HUDEP-2 (cell line): ENCODE results near the gene ADCY9.

Source experiments
- DNase-seq, 76 experiments: peaks; one replicate each; lab custom pipeline; 2025; ENCODE audit not compliant: unreplicated experiment in 76 of 76; lab: John Stamatoyannopoulos, UW

The ADCY9 gene

DNA sequence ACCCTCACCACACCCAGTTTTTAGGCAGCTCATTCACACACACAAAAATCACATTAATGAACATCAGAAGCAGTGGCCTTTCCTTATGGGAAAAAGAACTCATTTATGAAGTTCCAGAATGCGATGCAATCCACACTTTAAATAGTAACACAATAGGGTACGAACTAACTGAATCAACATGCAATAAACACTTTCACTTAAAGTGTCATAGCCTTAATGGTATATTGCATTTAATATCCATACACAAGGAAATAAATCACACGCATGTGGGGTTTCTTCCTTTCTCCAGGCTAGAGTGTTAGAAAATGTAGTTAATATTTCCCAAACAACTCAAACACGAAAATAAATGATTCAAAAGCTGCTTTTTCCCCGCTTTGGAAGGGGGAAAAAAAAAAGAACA is 19.7 kb downstream of the ADCY9 start:
- no peak for DNase-seq

- no peak for DNase-seq
Measured at GRCh38 chr16:4094127-4094773, 22.0 kb downstream of the ADCY9 start.

GRCh38 chr16:4093495-4094126 is 22.6 kb downstream of the ADCY9 start:
- no peak for DNase-seq

DNA sequence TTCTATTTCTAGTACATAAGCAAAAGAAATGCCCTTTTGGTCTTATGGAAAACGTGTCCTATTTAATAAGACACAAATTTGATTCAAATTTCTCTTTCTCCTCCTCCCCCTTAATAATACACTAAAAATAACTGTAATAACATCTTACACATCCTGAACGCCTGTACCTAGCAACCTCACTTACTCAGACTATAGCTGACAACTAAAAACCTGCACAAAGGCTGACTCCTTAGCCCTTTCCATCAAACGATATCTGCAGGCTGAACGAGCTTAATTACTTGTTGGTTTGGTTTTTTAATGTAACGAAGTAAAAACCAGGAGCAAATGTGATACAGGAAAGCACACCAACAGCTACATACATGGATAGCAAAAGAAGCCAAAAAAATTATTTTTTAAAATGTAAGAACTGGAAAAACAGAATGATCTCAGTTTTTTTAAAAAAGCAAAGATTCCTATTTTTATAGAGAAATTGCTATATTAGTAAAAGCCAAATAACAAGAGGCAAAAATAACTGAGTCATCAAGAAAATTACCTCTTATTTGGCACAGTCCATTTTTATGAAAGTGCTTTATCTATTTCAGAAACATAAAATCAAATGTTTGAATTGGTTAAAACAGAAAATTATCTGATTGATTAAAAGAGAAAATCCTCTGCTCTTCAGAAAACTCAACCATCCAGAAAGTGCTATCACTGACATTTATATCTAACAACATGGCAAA is 23.5 kb downstream of the ADCY9 start:
- no peak for DNase-seq

DNA sequence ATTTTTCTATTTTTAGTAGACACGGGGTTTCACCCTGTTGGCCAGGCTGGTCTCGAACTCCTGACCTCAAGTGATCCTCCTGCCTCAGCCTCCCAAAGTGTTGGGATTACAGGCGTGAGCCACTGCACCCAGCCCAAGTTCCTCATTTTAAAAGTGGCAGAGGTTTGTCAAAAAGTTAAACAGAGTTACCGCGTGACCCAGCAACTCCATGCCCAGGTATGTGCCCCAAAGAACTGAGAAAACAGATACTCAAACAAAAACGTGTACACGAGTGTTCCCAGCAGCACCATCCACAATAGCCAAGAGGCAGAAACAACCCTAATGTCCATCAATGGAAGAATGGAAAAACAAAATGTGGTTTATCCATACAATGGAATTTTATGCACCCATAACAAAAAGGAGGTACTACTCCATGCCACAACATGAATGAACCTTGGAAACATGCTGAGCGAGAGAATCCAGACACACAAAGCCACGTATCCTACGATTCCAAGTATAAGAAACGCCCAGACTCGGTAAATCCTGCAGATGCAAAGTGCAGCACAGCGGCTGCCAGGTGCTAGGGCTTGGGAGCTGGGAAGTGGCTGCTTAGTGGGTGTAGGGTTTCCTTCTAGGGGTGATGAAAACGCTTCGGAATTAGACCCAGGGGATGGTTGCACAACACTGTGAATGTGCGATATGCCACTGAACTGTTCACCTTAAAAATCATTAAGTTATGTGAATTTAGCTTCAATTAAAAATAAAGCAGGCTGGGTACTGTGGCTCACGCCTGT is 24.8 kb downstream of the ADCY9 start:
- no peak for DNase-seq

DNA sequence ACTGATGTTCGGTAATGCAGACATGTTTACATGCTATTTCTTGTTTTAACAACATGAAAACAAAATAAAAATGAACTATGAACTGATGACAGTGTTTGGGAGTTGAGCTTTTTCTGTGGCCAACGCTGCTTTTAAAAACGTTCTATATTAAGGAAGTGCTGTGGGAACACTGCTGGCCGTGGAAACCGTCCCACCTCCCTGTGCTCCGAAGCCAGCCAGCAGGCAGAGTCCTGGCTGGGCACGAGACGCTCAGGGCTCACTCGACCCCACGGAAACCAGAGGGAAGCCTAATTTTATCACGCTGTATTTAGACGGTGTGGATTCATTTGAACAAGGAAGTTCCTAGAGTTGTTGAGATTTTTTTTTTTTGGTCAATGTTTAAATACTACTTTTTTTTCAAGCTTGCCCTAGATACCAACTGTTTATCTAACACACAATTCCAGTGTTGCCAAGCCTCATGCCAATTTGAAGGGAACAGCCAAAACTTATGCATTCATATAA is 25.8 kb downstream of the ADCY9 start:
- DNase-seq: no peak

DNA sequence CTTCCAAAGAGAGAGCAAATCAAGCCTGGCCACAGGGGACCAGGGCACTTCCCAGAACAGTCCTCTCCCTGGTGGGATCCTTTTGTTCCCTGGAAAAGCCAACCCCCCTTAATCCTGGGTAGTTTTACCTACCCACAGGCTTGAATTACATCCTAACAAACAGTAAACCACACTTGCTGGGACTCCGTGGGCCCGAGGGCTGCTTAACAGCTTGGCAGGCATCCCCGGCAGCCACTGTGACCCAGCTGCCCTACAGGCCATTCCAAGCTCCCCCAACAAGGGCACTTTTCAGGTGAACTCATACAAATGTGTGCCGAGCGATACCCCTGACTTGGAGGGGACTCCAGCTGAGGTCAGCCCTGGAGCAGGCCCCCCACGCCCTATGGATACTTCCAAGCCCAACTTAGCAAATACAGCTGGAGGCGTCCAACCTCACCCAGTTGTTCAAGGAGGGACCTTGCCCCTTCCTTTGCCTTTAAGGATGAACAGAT is 26.4 kb downstream of the ADCY9 start:
- DNase-seq: no peak

- DNase-seq: no peak
Measured at GRCh38 chr16:4089251-4089810, 26.9 kb downstream of the ADCY9 start.

DNA sequence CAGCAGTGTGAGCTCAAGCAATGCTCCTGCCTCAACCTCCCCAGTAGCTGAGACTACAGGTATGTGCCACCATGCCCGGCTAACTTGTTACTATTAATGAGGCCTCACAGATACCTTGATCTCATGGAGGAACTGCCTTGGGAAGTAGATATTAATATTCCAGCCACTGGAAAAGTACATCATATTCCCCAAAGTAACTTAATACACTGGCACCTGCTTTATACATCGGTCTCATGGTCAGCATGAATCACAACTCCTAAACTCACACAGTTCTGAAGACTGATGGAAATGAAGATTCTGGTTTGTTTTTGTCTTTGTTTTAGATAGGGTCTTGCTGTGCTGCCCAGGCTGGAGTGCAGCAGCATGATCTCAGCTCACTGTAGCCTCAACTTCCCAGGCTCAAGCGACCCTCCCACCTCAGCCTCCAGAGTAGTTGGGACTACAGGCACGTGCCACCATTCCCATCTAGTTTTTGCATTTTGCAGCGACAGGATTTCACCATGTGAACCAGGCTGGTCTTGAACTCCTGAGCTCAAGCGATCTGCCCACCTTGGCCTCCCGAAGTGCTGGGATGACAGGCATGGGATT is 28.2 kb downstream of the ADCY9 start:
- no peak for DNase-seq

- DNase-seq: no peak
Measured at GRCh38 chr16:4087099-4087885, 28.9 kb downstream of the ADCY9 start.

GRCh38 chr16:4086153-4086552 is 30.1 kb downstream of the ADCY9 start:
- DNase-seq: no peak

GRCh38 chr16:4085405-4085970 is 30.8 kb downstream of the ADCY9 start:
- DNase-seq: no peak

- no peak for DNase-seq
Measured at GRCh38 chr16:4083347-4083870, 32.8 kb downstream of the ADCY9 start.

GRCh38 chr16:4082474-4083044 is 33.7 kb downstream of the ADCY9 start:
- no peak for DNase-seq

- DNase-seq: no peak
Measured at GRCh38 chr16:4081521-4082021, 34.7 kb downstream of the ADCY9 start.

DNA sequence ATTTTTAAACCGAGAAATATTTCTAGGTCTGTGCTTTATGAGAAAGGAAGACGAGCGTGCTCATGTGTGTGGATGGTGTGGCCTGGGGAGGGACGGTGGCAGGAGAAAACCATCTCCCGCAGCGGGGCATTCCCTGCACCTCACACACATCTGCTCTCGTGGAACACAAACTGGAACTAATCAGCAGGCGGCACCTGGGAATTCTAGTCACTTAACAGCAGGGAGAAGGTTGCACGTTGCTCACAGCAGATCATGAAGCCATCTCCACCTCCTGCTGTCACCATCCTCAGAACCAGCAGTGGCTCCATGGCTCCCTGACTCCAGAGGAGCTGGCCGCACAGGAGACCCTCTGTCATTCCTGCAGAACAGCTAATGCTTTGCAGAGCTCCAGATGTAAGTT is 35.2 kb downstream of the ADCY9 start:
- no peak for DNase-seq

GRCh38 chr16:4077174-4077649 is 39.0 kb downstream of the ADCY9 start:
- DNase-seq: no peak

- DNase-seq: no peak
Measured at GRCh38 chr16:4075534-4075933, 40.7 kb downstream of the ADCY9 start.
